Middle frontal gyrus (tissue), 1 donor: ENCODE results near the gene ZPBP2.

Source experiments
- DNase-seq: peaks from one replicate; pipeline ENCODE4 v3.0.0-alpha.2; 2015; ENCODE audit warnings: low spot score; ENCODE audit errors: extremely low spot score

Gene ZPBP2

GRCh38 chr17:39908789-39909352 lies 40.9 kb downstream of the ZPBP2 start:
- no peak for DNase-seq

GRCh38 chr17:39913989-39914388 lies 46.0 kb downstream of the ZPBP2 start:
- no peak for DNase-seq

- DNase-seq = no peak
Measured at GRCh38 chr17:39915559-39915958, 47.6 kb downstream of the ZPBP2 start.

- DNase-seq = no peak
Measured at GRCh38 chr17:39916918-39917317, 48.9 kb downstream of the ZPBP2 start.

GRCh38 chr17:39919087-39919683 lies 51.2 kb downstream of the ZPBP2 start:
- DNase-seq = no peak

GRCh38 chr17:39920218-39921210 lies 52.5 kb downstream of the ZPBP2 start:
- no peak for DNase-seq

- no peak for DNase-seq
Measured at GRCh38 chr17:39921323-39921722, 53.3 kb downstream of the ZPBP2 start.

- DNase-seq = no peak
Measured at GRCh38 chr17:39922006-39922405, 54.0 kb downstream of the ZPBP2 start.

GRCh38 chr17:39923230-39923629 lies 55.2 kb downstream of the ZPBP2 start:
- DNase-seq = no peak

- no peak for DNase-seq
Measured at GRCh38 chr17:39923836-39924690, 56.1 kb downstream of the ZPBP2 start.

- DNase-seq = no peak
Measured at GRCh38 chr17:39924691-39925055, 56.7 kb downstream of the ZPBP2 start.

- no peak for DNase-seq
Measured at GRCh38 chr17:39925282-39926134, 57.5 kb downstream of the ZPBP2 start.

GRCh38 chr17:39926135-39926587 lies 58.2 kb downstream of the ZPBP2 start:
- DNase-seq = no peak

GRCh38 chr17:39926588-39927100 lies 58.6 kb downstream of the ZPBP2 start:
- no peak for DNase-seq
